ENCODE data around the gene NSMCE1.

GRCh38 chr16:27238591-27238990 lies 30.0 kb downstream of the NSMCE1 start:
- TF ChIP-seq POLR2A (IDR thresholded peaks at IDR 0.05) (no peak), EP300 (IDR thresholded peaks at IDR 0.05; ENCODE audit: low read depth) (no peak), POLR2AphosphoS5 (IDR thresholded peaks at IDR 0.05) (no peak), CTCF (IDR thresholded peaks at IDR 0.05) (no peak)

All from transverse colon (tissue), 4 donors.